HG03066 (cell line): ENCODE data around the gene ZNF831.

Experiments used
- ATAC-seq: cut with Tn5 transposase; IDR thresholded peaks from one replicate; pipeline ENCODE4 v1.9.1; 2021; ENCODE audit warnings: low read depth; ENCODE audit not compliant: unreplicated experiment

The ZNF831 gene

GRCh38 chr20:59177266-59178250 lies 13.9 kb downstream of the ZNF831 start:
- ATAC-seq: peak; percentile 65

DNA sequence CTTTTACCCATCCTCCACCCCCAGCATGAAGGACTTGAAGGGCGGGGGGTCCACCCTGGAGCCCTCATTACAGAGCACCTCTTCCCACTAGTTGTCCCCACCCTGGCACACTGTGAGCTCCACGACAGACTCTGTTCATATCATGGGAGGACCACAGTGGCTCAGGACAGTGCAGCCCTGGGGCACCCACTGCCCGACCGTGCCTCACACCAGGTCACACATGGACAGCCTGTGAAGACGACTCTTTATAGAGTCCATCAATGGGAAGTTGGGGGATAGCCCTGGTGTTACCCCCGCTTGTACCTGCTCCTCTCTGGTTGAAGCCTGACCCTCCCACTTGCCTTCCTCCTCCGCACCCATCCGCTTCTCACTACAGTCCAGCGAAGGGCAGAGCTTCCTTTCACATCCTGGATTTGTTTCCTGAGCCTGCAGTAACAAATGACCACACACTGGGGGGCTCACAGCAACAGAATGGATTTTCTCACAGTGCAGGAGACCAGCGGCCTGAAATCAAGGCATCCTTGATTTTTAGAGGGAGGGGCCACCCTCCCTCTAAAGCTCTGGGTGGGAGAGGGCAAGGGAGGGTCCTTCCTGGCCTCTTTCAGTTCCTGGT lies 15.5 kb downstream of the ZNF831 start:
- no peak for ATAC-seq

DNA sequence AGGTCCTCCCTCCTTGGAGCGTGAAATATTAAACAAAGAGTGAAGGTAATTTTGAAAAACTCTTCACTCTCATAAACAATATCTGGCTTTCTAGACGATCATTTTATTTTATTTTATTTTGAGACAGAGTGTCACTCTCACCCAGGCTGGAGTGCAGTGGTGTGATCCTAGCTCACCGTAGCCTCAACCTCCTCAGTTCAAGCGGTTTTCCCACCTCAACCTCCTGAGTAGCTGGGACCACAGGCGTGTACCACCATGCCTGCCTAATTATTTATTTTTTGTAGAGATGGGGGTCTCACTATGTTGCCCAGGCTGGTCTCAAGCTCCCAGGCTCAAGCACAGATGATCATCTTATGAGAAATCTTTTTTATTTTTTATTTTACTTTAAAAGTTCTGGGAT lies 16.4 kb downstream of the ZNF831 start:
- ATAC-seq: no peak

GRCh38 chr20:59181936-59182335 lies 18.3 kb downstream of the ZNF831 start:
- ATAC-seq: no peak

- ATAC-seq: no peak
These were observed 18.9 kb downstream of the ZNF831 start for GRCh38 chr20:59182401-59183044.

DNA sequence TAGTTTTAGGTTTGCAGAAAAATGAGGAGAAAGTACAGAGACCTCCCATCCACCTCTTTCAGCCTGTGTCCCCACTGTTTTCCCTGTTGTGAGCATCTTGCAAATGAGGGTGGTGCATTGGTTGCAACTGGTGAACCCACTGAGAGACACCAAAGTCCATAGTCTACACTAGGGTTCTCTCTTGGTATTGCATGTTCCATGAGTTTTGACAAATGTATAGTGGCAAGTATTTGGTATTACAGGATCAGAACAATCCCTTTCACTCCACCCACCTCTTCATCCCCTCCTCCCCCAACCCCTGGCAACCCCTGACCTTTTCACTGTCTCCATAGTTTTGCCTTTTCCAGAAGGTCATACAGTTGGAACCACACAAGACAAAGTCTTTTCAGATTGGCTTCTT lies 20.1 kb downstream of the ZNF831 start:
- ATAC-seq: no peak

- no peak for ATAC-seq
These were observed 21.3 kb downstream of the ZNF831 start for GRCh38 chr20:59184880-59185447.

DNA sequence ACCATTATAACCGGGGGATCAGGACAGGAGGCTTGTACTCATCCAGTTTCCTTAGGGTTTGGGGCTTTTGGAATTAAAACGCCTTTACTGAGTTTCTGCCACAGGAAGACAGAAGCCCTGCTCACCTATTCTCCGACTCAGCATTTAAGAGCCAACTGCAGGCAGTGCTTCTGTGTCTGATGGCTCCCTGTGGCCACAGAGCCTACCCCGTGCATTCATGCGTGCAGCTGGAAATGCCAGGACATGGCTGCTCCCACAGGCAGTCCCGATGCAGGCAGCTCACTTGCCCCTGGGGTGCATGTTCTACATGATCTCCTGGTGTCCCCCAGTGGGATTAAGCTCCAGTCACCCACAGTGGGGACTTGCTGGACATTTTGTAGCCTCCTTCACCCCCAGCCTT lies 22.2 kb downstream of the ZNF831 start:
- no peak for ATAC-seq

- ATAC-seq: no peak
These were observed 26.8 kb downstream of the ZNF831 start for GRCh38 chr20:59190466-59190865.

- no peak for ATAC-seq
These were observed 27.6 kb downstream of the ZNF831 start for GRCh38 chr20:59191036-59191755.

- ATAC-seq: no peak
These were observed 28.3 kb downstream of the ZNF831 start for GRCh38 chr20:59191756-59192532.

- no peak for ATAC-seq
These were observed 28.9 kb downstream of the ZNF831 start for GRCh38 chr20:59192533-59192896.

GRCh38 chr20:59193325-59193724 lies 29.7 kb downstream of the ZNF831 start:
- ATAC-seq: no peak

GRCh38 chr20:59194023-59194935 lies 30.7 kb downstream of the ZNF831 start:
- no peak for ATAC-seq

GRCh38 chr20:59195316-59195993 lies 31.8 kb downstream of the ZNF831 start:
- no peak for ATAC-seq

DNA sequence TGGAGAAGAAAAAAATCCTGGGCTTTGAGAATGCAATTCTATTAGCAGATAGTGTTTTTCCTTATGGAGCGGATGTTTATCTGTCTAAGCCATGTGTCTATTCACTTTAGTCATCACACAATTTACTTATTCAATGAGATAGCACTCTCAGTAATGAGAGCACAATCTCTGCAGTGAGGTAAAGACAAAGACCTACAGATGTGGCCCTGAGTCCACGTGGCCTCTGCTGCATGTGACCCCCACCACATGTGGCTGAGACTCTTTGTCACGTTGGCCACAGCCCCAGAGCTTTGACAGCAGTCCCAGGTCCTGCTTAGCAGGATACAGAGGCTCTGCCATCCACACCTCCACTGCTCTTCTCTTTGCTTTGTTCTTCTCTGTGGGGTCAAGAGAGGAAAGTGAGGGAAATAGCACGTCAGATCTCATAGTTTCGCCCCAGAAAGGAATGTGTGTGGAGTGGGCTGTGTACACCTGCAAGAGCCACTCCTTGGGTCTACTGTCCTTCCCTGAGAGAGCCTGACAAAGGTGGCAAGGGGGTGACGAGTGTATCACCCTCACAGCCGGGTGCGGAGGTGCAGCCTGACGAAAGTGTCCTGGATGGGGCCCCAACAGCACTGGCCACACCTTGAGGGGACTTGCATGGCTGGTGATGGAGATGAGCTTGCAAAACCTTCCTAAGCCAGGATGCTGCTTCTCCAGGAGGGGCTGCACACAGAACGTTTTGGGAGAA lies 40.7 kb downstream of the ZNF831 start:
- no peak for ATAC-seq

DNA sequence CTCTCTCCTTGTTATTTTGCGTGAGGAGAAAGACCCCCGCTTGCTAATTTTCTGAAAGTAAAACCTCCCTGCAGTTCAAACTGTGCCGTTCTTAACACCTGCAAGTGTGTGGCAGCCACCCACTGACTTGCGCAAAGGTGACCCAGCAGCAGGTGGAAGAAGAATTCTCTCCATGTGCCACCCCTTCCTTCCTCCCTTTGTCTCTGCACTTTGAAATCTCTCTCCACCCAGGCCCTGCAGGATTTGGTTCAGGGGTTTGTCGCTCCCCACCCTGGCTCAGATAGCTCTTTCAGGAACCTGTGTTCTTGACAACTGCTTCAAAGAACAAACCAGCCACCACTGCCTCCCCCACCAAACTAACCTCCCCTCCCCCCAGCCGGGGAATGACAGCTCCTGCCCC lies 41.4 kb downstream of the ZNF831 start:
- no peak for ATAC-seq

GRCh38 chr20:59207235-59207634 lies 43.6 kb downstream of the ZNF831 start:
- no peak for ATAC-seq
